GM18858 (cell line): ENCODE data around the gene MID2.
"Not testable (repeated sequence)": the region's sequence is repeated elsewhere in the genome, so short reads cannot be mapped to it uniquely, and the experiment has no call there.

Source experiments
- ATAC-seq: cut with Tn5 transposase; IDR thresholded peaks from one replicate; pipeline ENCODE4 v1.9.1; 2021; ENCODE audit not compliant: unreplicated experiment

MID2 gene

DNA sequence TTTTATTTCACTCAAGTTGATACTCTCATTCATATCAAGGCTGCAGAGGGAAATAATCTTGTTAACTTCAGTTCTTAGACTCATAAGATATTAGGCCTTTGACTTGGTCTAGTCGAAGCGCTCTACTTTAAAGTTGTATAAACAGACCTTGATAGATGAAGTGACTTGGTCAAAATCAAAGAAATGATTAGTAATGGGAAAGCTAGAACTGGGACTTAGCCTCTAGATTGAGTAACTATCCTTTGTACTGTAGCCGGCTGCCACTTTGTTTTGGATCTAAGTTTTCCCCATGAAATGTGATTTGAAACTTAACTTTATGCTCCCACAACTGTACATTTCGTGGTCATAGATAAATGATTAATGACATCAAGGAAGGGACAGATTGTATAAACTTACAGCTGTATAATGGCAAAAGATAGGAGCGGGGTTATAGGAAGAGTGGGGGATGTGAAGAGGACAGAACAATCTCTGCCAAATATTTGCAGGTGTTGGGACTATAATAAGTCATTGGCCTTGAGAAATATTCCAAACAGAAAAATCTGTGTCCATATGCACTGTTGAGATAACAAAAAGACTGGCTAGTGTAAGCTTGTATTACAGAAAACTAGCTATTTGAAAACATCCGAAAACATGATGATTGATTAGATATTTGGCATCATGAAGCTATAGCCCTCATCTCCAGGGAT, 17.2 kb downstream of the MID2 start:
- ATAC-seq: no peak

DNA sequence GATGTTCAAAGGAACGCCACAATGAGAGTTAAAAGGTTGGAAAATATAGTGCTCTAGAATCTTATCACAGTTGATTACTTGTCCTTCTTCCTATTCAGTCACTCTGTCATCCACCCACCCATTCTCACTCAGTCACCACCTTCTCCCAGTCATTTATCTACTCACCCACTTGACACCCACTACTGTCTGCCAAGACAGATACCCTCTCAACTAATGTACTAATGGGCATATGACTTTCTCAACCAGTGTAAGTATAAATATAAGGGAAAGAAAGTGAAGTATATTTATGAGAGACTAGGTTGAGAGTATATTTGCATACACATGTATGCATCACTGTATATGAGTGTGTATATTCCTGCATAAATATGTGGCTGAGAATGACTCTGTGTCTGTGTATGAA, 20.0 kb downstream of the MID2 start:
- no peak for ATAC-seq

GRCh38 chrX:107848591-107848990, 22.9 kb downstream of the MID2 start:
- ATAC-seq: no peak

- no peak for ATAC-seq
These were observed 24.2 kb downstream of the MID2 start for GRCh38 chrX:107849747-107850421.

- ATAC-seq: no peak
These were observed 24.7 kb downstream of the MID2 start for GRCh38 chrX:107850422-107850765.

GRCh38 chrX:107851215-107851614, 25.5 kb downstream of the MID2 start:
- no peak for ATAC-seq

DNA sequence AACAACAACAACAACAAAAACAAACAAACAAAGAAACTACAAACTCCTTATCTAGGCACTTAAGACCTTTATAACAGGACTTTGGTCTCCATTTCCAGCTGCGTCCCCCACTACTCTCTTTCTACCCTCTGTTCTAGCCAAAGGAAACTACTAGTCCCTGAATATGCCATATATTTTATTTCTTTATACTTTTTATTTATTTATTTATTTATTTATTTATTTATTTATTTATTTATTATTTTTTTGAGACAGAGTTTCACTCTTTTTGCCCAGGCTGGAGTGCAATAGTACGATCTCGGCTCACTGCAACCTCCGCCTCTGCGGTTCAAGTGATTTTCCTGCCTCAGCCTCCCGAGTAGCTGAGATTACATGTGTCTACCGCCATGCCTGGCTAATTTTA, 26.0 kb downstream of the MID2 start:
- ATAC-seq: not testable (repeated sequence)

DNA sequence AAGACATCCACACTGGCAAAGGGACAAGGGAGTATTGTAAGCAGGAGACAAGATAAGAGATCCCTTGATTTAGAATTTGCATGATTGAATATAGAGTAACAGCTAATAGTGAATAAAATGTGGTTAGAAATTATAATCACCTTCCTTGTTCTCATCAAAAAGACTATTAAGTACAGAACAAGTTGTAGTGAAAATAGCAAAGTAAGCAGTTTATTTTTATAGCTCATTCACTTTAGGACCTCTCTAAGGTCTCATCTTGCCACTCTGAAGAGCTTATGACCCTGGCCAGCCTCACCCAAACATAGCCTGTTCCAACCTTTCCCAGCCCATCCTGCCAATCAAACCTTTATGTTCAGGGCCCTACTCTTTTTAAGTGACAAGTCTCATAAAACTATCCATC, 30.6 kb downstream of the MID2 start:
- no peak for ATAC-seq

- ATAC-seq: not testable (repeated sequence)
These were observed 31.4 kb downstream of the MID2 start for GRCh38 chrX:107857041-107857440.

DNA sequence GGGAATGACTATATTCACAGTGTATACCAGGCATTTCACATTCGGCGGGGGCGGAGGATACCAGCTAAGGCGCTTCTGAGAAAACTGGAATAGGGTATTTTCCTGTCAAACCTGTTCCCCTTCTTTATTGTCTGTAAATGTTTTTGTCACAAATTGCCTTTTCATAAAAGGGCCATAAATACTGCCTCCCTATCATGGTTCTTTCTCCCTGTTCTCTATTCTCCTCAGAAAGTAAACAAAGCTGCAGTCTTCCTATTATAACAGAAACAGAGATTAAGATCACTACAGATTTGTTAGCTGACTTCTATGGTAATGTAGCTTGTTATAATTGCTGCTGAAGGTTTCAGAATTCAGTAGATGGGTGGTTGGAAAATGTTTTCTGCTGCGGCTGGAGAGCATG, 32.2 kb downstream of the MID2 start:
- no peak for ATAC-seq

DNA sequence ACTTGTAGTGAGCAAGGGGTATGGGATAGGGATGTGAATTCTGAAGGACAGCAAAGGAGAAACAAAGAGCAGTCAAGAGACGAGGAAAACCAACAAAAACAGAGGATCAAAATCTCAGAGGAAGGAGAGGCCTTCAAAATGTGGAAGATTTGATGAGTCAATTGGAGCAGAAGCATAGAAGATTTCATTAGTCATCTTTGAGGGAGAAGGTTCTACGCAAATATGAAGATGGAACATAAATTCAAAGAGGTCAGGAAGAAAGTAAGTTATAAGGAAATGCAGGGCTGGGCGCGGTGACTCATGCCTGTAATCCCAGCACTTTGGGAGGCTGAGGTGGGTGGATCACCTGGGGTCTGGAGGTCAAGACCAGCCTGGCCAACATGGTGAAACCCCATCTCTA, 35.4 kb downstream of the MID2 start:
- ATAC-seq: no peak

DNA sequence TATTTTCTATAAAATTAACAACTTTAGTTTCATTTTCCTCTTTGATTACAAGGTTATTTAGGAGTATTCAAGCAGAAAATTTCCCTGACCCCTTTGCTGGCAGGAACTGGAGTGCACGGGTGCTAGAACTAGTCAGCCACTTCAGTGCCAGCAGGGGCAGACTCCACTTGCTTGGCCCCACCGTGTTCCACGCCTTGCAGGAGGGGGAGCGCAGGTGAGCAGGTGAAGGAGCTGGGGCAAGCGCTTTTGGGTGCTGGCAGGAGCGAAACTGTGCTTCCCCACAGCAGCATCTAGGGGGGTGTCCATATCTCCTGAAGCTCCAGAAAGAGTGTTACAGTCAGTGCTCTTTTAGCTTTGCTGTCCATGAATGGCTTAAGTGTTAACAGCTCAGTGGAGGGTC, 45.5 kb downstream of the MID2 start:
- no peak for ATAC-seq

DNA sequence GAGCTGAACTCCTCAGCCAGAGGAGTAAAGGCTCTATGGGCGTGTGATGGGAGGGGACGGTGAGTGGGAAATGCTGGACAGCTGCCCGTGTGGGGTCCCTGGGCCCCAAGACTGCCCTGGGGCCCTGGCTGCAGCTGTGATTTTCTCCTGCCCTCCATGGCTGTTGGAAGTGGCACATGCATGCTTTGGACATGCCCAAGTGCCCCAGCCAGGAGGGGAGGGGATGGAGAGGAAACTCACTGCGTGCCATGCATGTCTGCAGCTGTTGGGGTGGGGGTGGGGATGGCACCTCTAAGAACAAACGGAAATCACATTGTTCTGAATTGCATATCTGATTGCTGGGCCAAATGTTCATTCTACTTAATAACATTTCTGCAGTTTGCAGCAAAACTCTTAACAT, 52.4 kb downstream of the MID2 start:
- no peak for ATAC-seq

- no peak for ATAC-seq
These were observed 54.5 kb downstream of the MID2 start for GRCh38 chrX:107880054-107880610.

- ATAC-seq: peak; percentile 80
These were observed 68.4 kb downstream of the MID2 start for GRCh38 chrX:107894038-107894437.

DNA sequence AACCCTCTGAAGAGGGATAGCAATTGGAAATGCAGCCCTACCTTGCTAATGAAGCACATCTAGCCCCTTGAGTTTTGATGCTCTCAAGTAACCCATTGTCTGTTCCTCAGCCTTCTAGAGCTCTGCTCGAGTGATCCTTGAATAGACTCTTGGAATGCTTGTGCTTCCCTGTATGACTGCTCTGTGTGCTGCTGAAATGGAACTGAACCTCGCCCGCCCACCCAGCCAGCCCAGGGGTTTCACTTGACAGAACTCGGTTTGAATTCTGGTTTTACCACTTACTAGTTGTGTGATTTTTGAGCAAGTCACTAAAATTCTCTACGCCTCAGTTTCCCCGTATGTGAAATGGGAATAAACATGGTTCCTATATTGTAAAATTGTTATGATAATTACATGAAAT, 77.1 kb downstream of the MID2 start:
- ATAC-seq: no peak

GRCh38 chrX:107905366-107905765, 79.7 kb downstream of the MID2 start:
- ATAC-seq: no peak

DNA sequence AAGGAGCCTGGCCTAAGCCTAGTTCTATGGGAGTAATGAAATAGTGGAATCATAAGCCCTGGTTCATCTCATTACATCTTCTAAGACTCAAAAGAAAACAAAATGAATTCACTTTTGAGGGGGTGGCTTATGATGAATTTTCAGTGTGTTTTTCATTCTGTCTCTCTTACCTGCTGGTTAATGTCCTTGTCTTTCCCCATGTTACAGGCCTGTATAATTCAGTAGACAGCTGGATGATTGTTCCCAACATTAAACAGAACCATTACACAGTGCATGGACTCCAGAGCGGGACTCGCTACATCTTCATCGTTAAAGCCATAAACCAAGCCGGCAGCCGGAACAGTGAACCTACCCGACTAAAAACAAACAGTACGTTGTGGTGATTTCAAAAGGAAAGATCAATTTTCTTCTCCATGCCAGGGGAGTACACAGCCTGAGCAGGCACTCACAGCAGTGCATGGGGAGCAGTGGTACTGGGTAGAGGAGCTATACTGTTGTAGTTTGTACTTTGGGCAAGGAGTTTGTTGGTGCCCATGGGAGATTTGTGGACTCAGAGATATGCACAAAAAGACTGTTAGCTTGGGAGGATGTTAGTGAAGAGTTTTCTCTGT, 98.6 kb downstream of the MID2 start:
- no peak for ATAC-seq

- ATAC-seq: no peak
These were observed 108.6 kb downstream of the MID2 start for GRCh38 chrX:107934262-107934661.

- no peak for ATAC-seq
These were observed 109.5 kb downstream of the MID2 start for GRCh38 chrX:107935200-107935599.

- no peak for ATAC-seq
These were observed 110.2 kb downstream of the MID2 start for GRCh38 chrX:107935664-107936433.

DNA sequence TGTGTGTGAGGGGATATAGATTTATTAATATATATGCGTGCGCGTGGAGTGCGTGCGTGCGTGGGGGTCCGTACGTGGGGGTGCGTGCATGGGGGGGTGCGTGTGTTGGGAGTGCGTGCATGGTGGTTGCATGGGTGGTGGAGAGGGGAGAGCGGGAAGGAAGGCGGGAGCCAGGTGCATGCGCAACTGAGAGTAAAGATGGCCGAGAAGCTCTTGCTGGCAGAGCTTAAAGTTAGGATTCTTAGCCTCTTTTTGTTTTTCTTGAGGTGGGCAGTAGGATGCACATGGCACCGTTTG, 110.7 kb downstream of the MID2 start:
- no peak for ATAC-seq
